IMR-90 (cell line): ENCODE measurements around the gene MCMBP. TPM values are rescaled to one million over a fixed set of nuclear protein-coding genes. Genes with fewer than 3 reads are reported as not detected.
A peak's percentile ranks its signal among the peaks of the same experiment; 100 is the strongest.
"Not testable (repeated sequence)": the region's sequence is repeated elsewhere in the genome, so short reads cannot be mapped to it uniquely, and the experiment has no call there.

Experiments
- ATAC-seq: fragments of 200-7000 bp; cut with Tn5 transposase; 2 replicates; pipeline ENCODE4 v1.9.1; 2020; ENCODE audit warnings: low read depth, mild to moderate bottlenecking, moderate library complexity
- BruUV-seq: library from RNA; stranded (reverse); fragments of 400-500 nt; replicated peaks from 2 replicates; lab custom pipeline; 2021; lab: Mats Ljungman, UMichigan
- CTCF ChIA-PET: fragments of 300-600 bp; formaldehyde crosslinking; extraction: SDS; loops from one replicate; lab custom pipeline; 2021; ENCODE audit warnings: antibody characterized with exemption; lab: Yijun Ruan, JAX
- POLR2A ChIA-PET: fragments of 300-600 bp; sonication (Branson Sonifier 250); formaldehyde crosslinking; loops from one replicate; lab custom pipeline; 2022; ENCODE audit warnings: antibody characterized with exemption; ENCODE audit not compliant: unreplicated experiment; lab: Charles Lee
- DNase-seq: peaks from one replicate; pipeline ENCODE4 v3.0.0; 2013
- H2AFZ ChIP-seq: replicated peaks from 2 replicates; pipeline ENCODE3; 2013; ENCODE audit warnings: low read length, mild to moderate bottlenecking; ENCODE audit not compliant: poor library complexity
- H2AK5ac ChIP-seq: 2 replicates; pipeline ENCODE4 v1.6.1; 2013; ENCODE audit warnings: low read depth, low read length, inconsistent platforms
- H2AK9ac ChIP-seq: replicated peaks from 2 replicates; pipeline ENCODE3; 2013; ENCODE audit warnings: mild to moderate bottlenecking, low read depth, low read length, moderate library complexity; ENCODE audit not compliant: poor library complexity
- H2BK120ac ChIP-seq: 2 replicates; pipeline ENCODE4 v1.6.1; 2013; ENCODE audit warnings: low read depth, low read length, inconsistent platforms
- H2BK15ac ChIP-seq: 3 replicates; pipeline ENCODE4 v1.6.1; 2013; ENCODE audit warnings: low read depth, low read length, inconsistent platforms
- H2BK20ac ChIP-seq: 2 replicates; pipeline ENCODE4 v1.6.1; 2013; ENCODE audit warnings: low read depth, mild to moderate bottlenecking, inconsistent platforms, low read length, moderate library complexity
- H2BK5ac ChIP-seq: 2 replicates; pipeline ENCODE4 v1.6.1; 2013; ENCODE audit warnings: mild to moderate bottlenecking, low read depth, low read length, inconsistent platforms; ENCODE audit not compliant: poor library complexity, severe bottlenecking
- H3K14ac ChIP-seq: replicated peaks from 2 replicates; pipeline ENCODE4 v1.6.1; 2013; ENCODE audit warnings: low read depth, low read length, inconsistent platforms
- H3K18ac ChIP-seq: 2 replicates; pipeline ENCODE4 v1.6.1; 2013; ENCODE audit warnings: low read depth, low read length, control low read depth
- H3K23ac ChIP-seq: 2 replicates; pipeline ENCODE4 v1.6.1; 2013; ENCODE audit warnings: low read depth, low read length, inconsistent platforms
- H3K27ac ChIP-seq: 2 replicates; pipeline ENCODE4 v1.5.1; 2013; ENCODE audit warnings: mild to moderate bottlenecking, control low read depth, low read length; ENCODE audit not compliant: insufficient read depth
- H3K27me3 ChIP-seq: 2 replicates; pipeline ENCODE4 v1.6.1; 2013; ENCODE audit warnings: low read length; ENCODE audit not compliant: control insufficient read depth, insufficient read depth
- H3K36me3 ChIP-seq: 2 replicates; pipeline ENCODE4 v1.6.1; 2013; ENCODE audit warnings: low read length, mixed read lengths; ENCODE audit not compliant: control insufficient read depth, insufficient read depth
- H3K4ac ChIP-seq: 2 replicates; pipeline ENCODE4 v1.6.1; 2013; ENCODE audit warnings: low read depth, low read length, inconsistent platforms
- H3K4me1 ChIP-seq: 2 replicates; pipeline ENCODE4 v1.6.1; 2013; ENCODE audit warnings: low read length, mixed read lengths; ENCODE audit not compliant: control insufficient read depth, insufficient read depth
- H3K4me2 ChIP-seq: 2 replicates; pipeline ENCODE4 v1.6.1; 2013; ENCODE audit warnings: low read depth, mild to moderate bottlenecking, control low read depth, low read length, moderate library complexity
- H3K4me3 ChIP-seq: 2 replicates; pipeline ENCODE4 v1.5.1; 2013; ENCODE audit warnings: low read depth, mild to moderate bottlenecking, control low read depth, low read length, moderate library complexity; ENCODE audit not compliant: insufficient read depth
- H3K56ac ChIP-seq: 2 replicates; pipeline ENCODE4 v1.6.1; 2013; ENCODE audit warnings: low read length, inconsistent platforms; ENCODE audit not compliant: insufficient read depth; ENCODE audit errors: extremely low read depth
- H3K79me1 ChIP-seq, 2 experiments: 2 replicates each; pipeline ENCODE4 v1.6.1; 2013; ENCODE audit warnings: low read length in 2 of 2, inconsistent platforms in 1 of 2, low read depth in 1 of 2
- H3K9ac ChIP-seq: 2 replicates; pipeline ENCODE4 v1.6.1; 2013; ENCODE audit warnings: low read depth, low read length, control low read depth
- H3K9me1 ChIP-seq: 2 replicates; pipeline ENCODE4 v1.6.1; 2013; ENCODE audit warnings: low read length, inconsistent platforms; ENCODE audit not compliant: insufficient read depth
- H3K9me3 ChIP-seq: 2 replicates; pipeline ENCODE4 v1.6.1; 2013; ENCODE audit warnings: low read length; ENCODE audit not compliant: control insufficient read depth, insufficient read depth
- H4K20me1 ChIP-seq: 2 replicates; pipeline ENCODE4 v1.6.1; 2013; ENCODE audit warnings: low read length, inconsistent platforms; ENCODE audit not compliant: insufficient read depth
- H4K5ac ChIP-seq: 2 replicates; pipeline ENCODE4 v1.6.1; 2013; ENCODE audit warnings: mild to moderate bottlenecking, low read depth, low read length, control low read depth
- H4K8ac ChIP-seq, 2 experiments: 2 replicates each; pipeline ENCODE4 v1.6.1; 2013; ENCODE audit warnings: low read depth in 2 of 2, low read length in 2 of 2, control low read depth in 1 of 2, inconsistent platforms in 1 of 2
- H4K91ac ChIP-seq: 2 replicates; pipeline ENCODE4 v1.6.1; 2013; ENCODE audit warnings: low read depth, low read length, inconsistent platforms; ENCODE audit not compliant: insufficient read depth
- BHLHE40 ChIP-seq: fragments of 150-350 bp; IDR thresholded peaks from 2 replicates; pipeline ENCODE4 v1.6.1; 2016; ENCODE audit warnings: mild to moderate bottlenecking, low read depth, low read length
- MAFK ChIP-seq: IDR thresholded peaks from 2 replicates; pipeline ENCODE4 v1.6.1; 2012; ENCODE audit warnings: low read depth, low read length, improper control_type of control experiment
- NFE2L2 ChIP-seq: fragments of 150-350 bp; IDR thresholded peaks from 2 replicates; pipeline ENCODE4 v1.6.1; 2016; ENCODE audit warnings: low read depth, mild to moderate bottlenecking, low read length
- RFX5 ChIP-seq: IDR thresholded peaks from 2 replicates; pipeline ENCODE4 v1.8.0; 2012; ENCODE audit warnings: low read depth, mild to moderate bottlenecking, low read length, moderate library complexity
- WGBS, 2 experiments: methylation state at CpG; one replicate each; pipeline versions ENCODE4 v1.1.5 to v1.1.7; 2013; ENCODE audit warnings: missing lambda C conversion rate in 2 of 2; ENCODE audit not compliant: insufficient read length in 1 of 2; ENCODE audit errors: extremely low coverage in 2 of 2; 5-methylcytosine and 5-hydroxymethylcytosine counted together
- dilution Hi-C: fragments of 300-500 bp; cut with HindIII; formaldehyde crosslinking; loops from one replicate; pipeline ENCODE4 v1.14.3; 2018; ENCODE audit warnings: low sequenced_read_pairs; ENCODE audit not compliant: unreplicated experiment
- in situ Hi-C: fragments of 300-500 bp; cut with MboI; formaldehyde crosslinking; loops from 3 replicates; pipeline ENCODE4 v1.14.3; 2019; ENCODE audit warnings: low sequenced_read_pairs, inconsistent platforms, mixed read lengths
- intact Hi-C: fragments of 100-400 bp; cut with micrococcal nuclease; formaldehyde crosslinking; loops from 2 replicates; pipeline ENCODE4 v1.10.0; 2022
- polyA plus RNA-seq, 3 experiments: library from polyadenylated mRNA; depleted of rRNA; stranded (reverse); fragments of >200 nt; gene quantifications; 2 replicates each; pipeline ENCODE4 v1.2.3, GENCODE V29; 2012; ENCODE audit warnings: low replicate concordance in 1 of 3
- total RNA-seq: library from RNA; depleted of rRNA; stranded (reverse); fragments of >200 nt; gene quantifications from 2 replicates; pipeline ENCODE4 v1.2.3, GENCODE V29; 2012

The MCMBP gene
- total and polyA plus RNA-seq, 2 of the 4 experiments (the other 2 are of a cell fraction) = 39.0 to 59.9 TPM

GRCh38 chr10:119796039-119796438 lies 76.6 kb downstream of the MCMBP start:
- intact Hi-C loops = no loop called here
- Histone ChIP-seq H3K4ac (no peak overlapping the region), H3K23ac (no peak overlapping the region), H3K36me3 (no peaks in the 10 kb centered on the region), H3K14ac (no peak overlapping the region), H3K4me1 (no peaks in the 10 kb centered on the region), H3K4me3 (no peak overlapping the region), H2BK5ac (no peak overlapping the region), H3K9me1 (no peaks in the 10 kb centered on the region; the same call in 1 of the 2 replicates), H4K20me1 (no peaks in the 10 kb centered on the region), H3K9ac (no peak overlapping the region), H2AK5ac (no peak overlapping the region), H2BK120ac (no peak overlapping the region), H4K5ac (no peak overlapping the region), H3K56ac (no peak overlapping the region), H4K8ac (no peak overlapping the region), H2BK15ac (no peak overlapping the region), H2BK20ac (no peak overlapping the region), H4K91ac (no peak overlapping the region), H3K18ac (no peak overlapping the region), H3K4me2 (no peak overlapping the region), H3K79me1 (no peaks in the 10 kb centered on the region), H3K9me3 (no peaks in the 10 kb centered on the region), H2AFZ (no peak overlapping the region), H3K27ac (no peak overlapping the region), H3K27me3 (no peaks in the 10 kb centered on the region), H2AK9ac (no peak overlapping the region)
- no CpG with 5 or more reads among the region's 6 CpGs for WGBS, 2 experiments
- in situ Hi-C loops = no loop called here
- no peak for DNase-seq
- dilution Hi-C loops = no loop called here
- TF ChIP-seq NFE2L2 = no peak
- peak; percentile 55 for TF ChIP-seq MAFK
- no peak for TF ChIP-seq RFX5
- TF ChIP-seq BHLHE40 = no peak
- no peak for ATAC-seq
- no TSS peak for BruUV-seq
- POLR2A ChIA-PET = no interaction called here
- CTCF ChIA-PET = no interaction called here

GRCh38 chr10:119795101-119795500 lies 77.5 kb downstream of the MCMBP start:
- H2AK9ac ChIP-seq, H4K20me1 ChIP-seq, H4K91ac ChIP-seq, BruUV-seq, H4K8ac ChIP-seq, H2BK20ac ChIP-seq, H4K5ac ChIP-seq, in situ Hi-C loops, intact Hi-C loops, H3K9me3 ChIP-seq, H3K36me3 ChIP-seq, H2AFZ ChIP-seq, H2BK120ac ChIP-seq, H3K18ac ChIP-seq, H3K27me3 ChIP-seq, ATAC-seq, H3K27ac ChIP-seq, H3K4me2 ChIP-seq, H3K4me1 ChIP-seq, H3K4ac ChIP-seq, H3K56ac ChIP-seq, H3K14ac ChIP-seq, DNase-seq, POLR2A ChIA-PET, H3K4me3 ChIP-seq, H2AK5ac ChIP-seq, dilution Hi-C loops, H3K9me1 ChIP-seq, H3K23ac ChIP-seq, H2BK5ac ChIP-seq, H3K79me1 ChIP-seq, H2BK15ac ChIP-seq, CTCF ChIA-PET, H3K9ac ChIP-seq: not testable (repeated sequence)
- WGBS, 2 experiments = no CpG with 5 or more reads among the region's 32 CpGs
